Measurements from ENCODE around the gene DIAPH3.

DIAPH3 gene

DNA sequence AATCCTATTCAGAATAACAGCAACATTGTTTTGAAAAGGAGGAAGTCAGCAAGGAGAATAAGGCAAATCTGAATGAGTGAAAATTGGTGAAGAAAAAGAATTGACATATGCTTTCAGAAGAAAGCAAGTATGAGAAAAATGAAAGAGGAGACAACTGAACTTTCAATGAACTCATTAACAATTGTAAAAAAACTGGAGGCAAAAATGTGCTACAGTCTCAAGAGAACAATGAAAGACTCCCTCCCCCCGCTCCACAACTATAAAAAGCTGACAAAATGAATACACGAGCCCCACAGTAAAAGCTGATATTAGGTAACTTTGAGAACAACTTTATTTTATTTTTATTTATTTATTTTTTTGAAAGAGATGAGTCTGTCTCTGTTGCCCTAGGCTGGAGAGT, 373.1 kb downstream of the DIAPH3 start:
- DNase-seq (ENCODE audit: low read depth, low spot score) = no peak

DNA sequence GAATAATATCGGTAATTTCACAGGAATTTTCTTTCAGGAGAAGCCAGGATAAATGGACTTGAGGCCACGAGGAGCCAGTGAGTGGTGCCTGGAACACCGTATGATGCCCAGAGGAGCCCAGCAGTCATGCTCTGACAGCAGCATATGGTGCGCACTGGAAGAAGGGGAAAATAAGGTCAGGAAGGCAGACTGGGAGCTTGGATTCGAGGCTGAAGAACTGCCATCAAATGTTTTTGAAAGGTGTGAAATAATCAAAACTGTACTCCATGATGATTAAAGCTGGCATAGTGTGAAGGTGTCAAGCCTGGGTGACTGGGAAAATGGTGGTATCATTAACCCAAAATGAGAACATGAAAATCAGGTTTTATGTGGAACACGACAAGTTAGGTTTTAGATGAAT, 374.2 kb downstream of the DIAPH3 start:
- DNase-seq (ENCODE audit: low read depth, low spot score) = no peak

DNA sequence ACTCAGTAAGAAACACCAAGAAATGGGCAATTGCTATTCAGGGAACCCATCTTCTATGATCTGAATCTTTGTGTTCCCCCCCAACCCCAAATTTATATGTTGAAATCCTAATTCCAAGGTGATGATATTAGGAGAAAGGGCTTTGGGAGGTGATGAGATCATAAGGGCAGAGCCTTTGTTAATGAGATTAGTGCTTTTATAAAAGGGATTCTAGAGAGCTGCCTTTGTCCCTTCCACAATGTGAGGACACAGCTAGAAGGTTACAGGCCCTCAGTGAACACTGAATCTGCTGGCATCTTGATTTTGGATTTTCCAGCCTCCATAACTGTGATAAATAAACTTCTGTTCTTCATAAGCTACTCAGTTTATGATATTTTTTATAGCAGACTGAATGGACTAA, 376.0 kb downstream of the DIAPH3 start:
- no peak for DNase-seq (ENCODE audit: low read depth, low spot score)

DNA sequence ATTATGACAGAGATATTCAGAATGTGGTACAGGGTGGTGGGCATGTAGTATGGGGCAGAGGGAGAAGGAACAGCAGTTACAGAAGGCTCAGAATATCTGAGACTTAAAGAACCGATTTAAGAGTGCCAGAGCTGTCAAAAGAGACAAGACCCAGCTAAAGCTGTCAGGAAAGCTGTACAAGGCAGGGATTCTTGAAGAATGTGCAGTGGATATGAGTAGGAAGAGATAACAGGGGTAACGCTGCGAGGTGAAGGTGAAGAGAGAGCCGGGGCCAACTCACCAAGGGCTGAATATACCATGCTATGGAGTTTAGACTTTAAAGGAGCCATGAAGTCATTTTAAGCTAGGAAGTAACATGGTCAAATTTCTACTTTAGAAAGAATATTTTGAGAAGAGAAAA, 381.0 kb downstream of the DIAPH3 start:
- DNase-seq (ENCODE audit: low read depth, low spot score) = no peak

DNA sequence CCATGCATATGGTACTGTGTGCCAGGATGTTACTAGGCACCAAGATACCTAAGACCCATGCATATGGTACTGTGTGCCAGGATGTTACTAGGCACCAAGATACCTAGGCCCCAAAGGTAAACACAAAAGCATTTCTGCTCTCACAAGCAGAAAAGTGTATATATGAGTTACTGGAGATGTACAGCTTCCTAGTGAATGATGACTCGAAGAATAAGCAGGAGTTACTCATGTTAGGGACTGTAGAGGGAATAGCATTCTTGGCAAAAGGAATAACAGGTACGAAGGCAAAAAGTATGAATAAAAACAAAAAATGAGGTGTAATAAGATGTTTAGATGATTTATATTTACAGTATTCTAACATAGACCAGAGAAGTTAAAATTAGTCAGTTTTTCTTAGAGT, 383.7 kb downstream of the DIAPH3 start:
- DNase-seq (ENCODE audit: low read depth, low spot score) = no peak

DNA sequence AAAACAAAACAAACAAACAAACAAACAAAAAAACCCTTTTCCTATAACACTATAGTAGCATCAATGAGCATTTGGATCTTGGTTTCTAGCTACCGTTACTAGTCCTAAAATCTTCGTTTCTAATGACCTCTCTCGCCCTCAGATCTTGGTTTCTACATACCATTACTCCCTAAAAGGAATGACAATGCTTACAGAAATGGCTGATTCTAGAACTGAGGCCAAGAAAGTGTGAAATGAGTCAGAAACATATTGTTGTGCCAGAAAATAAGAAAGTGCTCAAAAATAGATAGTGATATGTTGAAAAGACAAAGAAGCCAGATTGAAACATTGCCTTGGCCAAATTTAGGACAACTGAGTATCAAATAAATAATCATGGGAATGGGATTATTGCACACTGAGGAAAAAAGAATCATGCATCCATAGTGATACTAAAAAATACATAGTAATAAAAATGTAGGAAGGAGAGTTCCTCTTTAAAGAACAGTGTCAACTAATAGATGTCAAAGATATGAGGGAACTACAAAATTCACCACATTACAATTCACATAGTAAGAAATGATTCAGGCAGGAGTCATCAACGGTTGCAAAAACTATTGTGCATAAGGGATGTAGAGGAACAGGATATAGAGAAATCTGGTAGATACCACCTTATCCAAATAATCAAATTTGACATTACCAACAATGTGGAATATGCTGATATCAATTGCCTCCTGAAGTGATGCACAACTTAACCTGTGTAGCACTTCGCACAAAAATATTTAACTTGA, 386.6 kb downstream of the DIAPH3 start:
- DNase-seq (ENCODE audit: low read depth, low spot score) = no peak

DNA sequence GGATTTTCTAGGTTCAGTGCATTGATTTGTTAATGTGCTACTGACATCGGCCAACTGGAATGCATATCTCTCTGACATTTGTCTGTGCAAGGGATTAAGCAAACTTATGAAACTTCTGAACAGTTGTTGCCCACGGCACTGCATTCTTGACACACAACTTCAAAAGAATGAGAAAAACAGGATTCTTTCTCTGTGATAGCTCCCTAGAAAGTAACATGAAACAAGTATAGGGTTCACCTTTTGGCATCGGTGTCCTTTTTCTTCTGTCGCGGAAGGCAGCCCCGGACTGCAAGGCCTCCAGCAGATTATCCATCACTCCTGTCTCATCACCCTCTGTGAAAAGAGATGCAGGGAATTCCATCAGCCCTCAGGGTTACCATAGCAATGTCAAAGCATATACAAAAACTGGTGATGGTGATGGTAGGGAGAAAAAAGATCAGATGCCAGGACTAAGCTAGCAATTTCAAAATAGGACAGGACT, 389.2 kb downstream of the DIAPH3 start:
- DNase-seq (ENCODE audit: low read depth, low spot score) = no peak

DNA sequence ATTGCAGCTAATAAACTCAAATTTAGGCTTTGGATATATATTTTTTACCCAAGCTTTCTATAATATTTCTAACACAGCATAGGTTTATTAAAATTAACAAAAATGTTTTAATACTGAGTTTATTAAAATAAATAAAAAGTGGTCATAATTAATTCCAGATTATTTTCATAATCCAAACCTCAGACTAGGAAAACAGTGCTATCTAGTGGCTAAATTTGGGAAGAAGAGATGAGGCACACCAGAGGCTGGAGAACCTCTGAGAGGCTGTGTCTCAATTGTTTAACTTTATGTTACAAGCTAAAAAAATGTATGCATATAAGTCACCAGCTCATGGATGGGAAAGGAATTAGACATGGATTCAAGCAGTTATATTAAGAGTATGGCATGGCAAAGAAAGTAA, 392.5 kb downstream of the DIAPH3 start:
- DNase-seq (ENCODE audit: low read depth, low spot score) = no peak

DNA sequence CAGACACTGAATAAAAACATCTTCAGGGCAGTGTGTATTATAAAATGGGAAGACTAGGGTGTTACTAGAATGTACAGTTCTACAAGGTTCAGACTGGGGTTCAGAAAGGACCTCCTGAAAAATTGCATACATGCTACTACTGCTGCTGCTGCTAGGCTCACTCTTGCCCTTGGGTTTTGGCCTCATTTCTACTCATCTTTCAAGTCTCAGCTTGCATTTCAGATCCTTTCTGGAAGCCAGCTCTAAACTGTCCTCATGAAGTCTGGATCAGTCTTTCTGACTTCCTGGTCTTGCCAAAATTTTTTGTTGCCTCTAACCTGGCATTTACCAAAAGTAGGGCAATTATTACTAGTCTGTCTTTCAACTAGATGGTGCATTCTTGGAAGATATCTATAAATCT, 393.3 kb downstream of the DIAPH3 start:
- DNase-seq (ENCODE audit: low read depth, low spot score) = no peak

DNA sequence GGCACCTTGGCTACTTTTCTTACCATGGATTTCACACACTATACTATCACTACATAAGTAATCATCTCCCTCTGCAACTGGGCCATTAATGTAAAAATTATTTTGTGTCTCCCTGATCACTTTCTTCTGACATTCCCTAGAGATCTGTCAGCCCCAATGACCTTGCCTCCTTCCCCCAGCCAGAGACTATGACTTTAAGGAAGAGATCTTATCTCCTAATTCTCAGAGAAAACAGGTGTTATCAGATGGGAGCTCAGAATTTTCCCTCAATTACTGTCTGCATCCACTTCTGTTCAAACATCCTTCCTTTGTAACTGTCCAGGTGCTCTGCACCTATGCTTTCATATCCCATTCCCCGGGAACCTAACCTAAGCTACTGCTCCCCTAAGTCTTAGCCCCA, 397.5 kb downstream of the DIAPH3 start:
- no peak for DNase-seq (ENCODE audit: low read depth, low spot score)

DNA sequence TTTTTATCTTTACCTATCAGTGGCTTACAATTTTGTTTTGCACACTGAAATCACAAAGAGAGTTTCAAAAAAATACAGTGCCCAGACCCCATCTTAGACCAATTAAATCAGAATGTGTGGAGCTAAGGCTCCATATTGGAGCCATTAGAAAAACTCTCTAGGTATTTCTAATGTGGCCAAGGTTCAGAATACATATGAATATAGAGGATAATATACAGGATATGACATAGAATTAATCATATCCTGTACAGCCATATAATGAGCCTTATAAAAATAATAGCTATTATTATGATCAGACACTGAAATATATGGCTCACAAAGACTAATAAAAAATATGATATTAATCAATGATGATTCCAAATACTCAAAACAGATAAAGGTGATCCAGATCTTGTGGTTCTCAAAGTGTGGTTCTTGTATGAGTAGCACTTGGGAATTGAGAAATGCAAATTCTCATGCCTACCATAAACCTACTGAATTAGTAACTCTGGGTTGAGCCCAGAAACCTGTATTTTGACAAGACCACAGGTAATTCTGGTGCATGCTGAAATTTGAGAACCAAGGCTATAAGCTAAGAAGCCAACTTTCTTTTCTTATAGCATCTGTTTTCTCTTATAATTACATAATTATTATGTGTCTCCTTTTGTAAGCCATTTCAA, 408.0 kb downstream of the DIAPH3 start:
- DNase-seq (ENCODE audit: low read depth, low spot score) = no peak

DNA sequence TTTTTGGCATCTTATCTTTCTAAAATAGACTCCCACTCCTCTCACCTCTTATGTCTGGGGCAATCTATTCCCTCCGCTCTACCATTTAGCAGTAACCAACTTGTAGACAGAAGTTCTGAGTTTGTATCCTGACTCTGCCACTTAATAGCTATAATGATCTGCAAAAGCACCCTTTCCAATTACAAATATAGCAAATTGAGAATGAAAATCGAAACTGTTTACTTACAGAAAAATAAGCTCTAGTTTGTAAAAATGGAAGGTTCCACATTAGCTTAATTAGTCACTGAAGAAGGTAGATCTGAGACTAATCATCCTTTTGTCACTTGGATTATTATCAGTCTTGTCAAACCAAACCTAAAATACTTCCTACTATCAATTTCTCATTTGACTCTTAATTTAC, 409.3 kb downstream of the DIAPH3 start:
- DNase-seq (ENCODE audit: low read depth, low spot score) = no peak

DNA sequence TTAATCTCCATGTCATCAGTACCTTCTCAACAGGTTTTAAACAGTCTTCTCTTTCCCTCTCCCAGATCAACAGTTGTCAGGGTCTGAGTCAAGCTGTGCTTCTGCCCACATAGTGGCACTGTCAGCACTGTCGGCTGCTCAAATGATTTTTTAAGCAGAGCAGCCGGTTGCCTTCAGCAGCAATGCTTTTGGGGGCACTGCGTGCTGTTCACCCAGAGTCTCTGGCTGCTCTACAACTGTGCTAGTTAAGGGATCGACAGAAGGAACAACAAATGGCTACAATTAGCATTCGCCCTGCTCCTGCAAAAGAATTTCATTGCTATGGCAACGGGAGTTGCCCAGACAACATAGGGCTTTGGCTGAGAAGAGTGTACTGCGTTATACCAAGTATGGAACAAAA, 412.9 kb downstream of the DIAPH3 start:
- peak; percentile 36 for DNase-seq (ENCODE audit: low read depth, low spot score)

DNA sequence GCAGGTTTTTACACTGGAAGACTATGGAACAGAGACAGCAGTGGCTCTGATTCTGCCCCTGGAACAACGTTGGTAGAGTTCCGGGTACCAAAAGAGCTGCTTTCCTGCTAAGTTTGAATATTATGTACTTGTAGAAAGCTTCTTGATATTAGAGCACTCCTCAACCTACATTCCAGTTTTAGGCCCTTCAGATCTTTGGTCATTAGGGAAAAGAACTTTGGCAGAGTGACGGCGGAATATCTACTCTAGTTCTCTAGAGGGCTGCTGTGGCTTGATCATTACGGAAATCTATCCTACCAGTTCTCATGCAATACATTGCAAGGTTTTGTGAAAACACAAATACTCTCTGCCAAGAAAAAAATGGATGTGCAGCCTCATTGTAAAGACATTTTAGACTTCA, 415.7 kb downstream of the DIAPH3 start:
- DNase-seq (ENCODE audit: low read depth, low spot score) = no peak

DNA sequence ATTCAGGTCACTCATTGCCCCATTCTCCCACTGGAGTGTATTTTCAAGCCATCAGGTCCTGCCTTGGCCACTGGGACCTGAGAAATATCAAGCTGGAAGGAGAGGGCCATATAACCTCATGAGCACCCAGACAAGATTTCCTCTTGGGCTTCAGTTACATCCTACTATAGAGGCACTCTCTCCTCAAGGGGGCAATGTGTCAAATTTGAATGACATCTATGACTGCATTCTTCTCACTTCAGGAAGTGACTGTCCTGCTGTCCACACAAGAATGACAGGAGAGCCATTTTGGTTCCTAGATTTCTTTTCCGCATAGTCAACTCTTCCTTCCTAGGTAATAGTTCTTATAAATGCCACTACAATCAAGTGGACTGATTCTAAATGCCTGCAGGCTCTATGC, 416.2 kb downstream of the DIAPH3 start:
- no peak for DNase-seq (ENCODE audit: low read depth, low spot score)

DNA sequence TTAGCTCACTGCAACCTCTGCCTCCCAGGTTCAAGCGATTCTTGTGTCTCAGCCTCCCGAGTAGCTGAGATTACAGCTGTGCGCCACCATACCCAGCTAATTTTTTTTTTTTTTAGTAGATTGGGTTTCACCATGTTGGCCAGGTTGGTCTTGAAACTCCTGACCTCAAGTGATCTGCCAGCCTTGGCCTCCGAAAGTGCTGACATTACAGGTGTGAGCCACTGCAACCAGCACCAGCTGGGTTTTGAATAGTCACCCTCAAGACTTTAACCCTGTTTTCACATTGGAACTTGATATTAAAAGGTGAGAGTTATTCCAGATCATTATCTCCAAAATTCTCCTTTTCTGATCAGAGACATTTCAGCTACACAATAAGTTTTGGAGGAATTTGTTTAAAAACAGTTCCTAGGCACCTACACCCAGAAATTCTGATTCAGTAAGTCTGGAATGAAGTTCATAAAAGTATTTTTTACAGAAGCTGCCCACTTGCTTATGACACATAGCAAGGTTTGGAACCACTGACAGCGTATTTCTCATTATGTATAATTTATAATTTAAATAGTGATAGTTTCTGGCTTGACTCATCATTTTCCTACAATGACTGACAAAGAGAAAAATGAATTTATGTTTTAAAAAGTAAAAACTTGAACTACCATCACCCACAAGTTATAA, 417.3 kb downstream of the DIAPH3 start:
- DNase-seq (ENCODE audit: low read depth, low spot score) = no peak

DNA sequence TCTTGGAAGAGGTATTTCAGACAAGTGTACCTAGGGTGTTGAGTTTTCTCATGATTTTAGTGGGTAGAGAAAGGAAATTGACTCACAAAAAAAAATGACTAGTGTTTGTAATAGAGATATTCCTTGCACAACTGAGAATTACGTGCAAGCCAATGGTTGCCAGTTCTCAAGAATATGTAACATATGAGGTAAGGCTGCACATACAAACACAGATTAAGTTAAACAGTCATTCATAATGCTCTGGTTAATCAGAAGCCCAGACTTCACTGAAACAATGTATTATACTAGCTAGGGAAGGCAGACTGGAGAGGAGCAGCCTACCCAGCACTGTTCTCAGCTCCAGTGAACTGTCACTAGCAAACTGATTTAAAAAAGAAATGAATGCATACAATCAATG, 418.3 kb downstream of the DIAPH3 start:
- DNase-seq (ENCODE audit: low read depth, low spot score) = no peak

DNA sequence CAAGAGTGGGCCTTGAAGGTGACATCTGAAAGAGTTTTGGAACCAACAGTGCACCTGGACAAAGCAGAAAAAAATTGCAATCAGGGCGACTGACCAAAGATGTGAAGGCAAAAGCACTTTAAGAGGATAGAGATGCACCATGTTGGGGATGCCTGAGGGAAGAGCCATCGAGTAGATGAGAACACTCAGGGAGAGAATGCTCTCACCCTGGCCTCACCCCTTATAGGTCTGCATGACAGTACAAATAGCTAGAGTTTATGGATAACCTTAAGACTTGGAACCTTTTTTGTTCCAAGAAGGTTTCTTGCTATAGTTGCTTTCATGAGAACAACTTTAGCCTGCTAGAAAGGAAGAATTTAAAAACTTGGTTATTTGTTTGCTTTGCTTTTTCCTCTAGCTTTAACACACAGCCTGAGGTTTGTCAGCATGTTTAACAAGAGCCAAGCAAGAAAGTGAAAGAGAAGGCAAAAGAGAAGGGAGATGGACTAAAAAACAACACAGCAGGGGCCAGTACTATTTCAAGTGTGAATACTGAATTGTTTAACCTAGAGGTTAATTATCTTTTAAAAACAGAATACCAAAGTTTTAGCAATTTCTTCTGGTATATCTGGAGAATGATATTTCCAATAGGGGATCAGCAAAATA, 418.9 kb downstream of the DIAPH3 start:
- no peak for DNase-seq (ENCODE audit: low read depth, low spot score)

DNA sequence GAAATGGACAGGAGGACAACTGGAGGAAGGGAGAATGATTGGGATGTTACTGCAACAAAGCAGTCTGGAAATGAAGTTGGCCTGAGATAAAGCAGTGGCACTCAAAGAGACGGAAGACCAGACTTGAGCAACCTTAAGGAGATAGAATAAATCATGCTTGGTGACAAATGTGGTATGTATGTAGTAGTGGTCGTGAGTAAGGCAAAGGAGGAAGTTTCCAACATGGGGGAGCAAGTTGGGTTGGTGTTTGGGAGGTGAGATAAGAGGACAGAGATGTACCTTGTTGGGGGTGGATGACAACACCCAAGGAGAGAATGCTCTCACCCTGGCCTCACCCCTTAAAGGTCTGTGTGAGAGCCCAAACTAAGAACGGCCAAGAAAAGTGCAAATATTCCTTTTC, 420.5 kb downstream of the DIAPH3 start:
- DNase-seq (ENCODE audit: low read depth, low spot score) = no peak

DNA sequence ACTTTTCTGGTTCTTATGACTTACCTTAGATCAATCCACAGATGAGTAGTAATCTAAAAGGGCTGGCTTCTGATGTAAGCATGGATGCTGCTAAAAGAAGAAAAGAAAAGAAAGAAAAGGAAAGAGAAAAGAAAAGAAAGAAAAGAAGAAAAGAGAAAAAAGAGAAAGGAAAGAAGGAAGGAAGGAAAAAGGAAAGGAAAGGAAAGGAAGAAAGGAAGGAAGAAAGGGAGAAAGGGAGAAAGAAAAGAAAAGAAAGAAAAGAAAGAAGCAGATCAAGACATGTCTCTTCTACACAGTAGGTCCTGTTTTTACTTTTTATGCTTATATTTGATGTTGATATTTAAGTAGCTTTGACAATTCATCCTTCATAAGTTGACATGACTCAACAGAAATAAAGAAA, 421.3 kb downstream of the DIAPH3 start:
- no peak for DNase-seq (ENCODE audit: low read depth, low spot score)

DNA sequence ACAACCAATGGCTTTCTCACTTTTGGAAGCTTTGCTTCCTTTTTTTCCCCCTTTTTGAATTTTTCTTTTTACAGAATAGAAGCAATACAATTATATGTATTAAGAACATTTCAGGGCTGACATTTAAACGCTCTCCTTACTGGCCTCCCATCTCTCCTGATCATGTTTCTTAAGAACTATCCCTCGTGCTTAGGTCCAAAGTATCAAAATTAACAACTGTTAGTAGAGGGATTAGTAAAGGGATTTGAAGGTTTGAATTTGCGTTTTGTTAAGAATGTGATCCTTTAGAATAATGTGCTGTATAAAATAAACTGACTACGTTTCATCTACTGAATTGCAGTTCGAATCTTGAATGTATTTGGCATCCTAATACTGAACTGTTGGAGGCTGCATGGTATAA, 424.8 kb downstream of the DIAPH3 start:
- DNase-seq (ENCODE audit: low read depth, low spot score) = no peak

DNA sequence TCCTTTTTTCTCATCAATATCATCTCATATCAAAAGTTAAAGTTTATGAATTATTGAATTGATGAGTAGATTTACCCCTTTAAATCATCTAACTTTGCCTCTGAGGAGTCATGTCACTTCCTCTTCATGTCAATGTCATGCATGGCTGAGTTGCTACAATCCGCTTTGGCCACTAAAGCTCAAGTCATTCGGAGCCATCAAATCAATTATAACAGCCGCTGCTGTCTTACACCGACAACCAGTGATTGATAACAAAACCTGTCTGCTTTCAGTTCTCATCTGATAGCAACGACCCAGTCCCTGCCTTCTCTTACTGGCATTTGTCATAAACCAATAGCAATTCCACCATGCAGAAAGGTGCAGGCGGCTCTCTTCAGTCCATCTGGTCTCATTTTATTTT, 429.3 kb downstream of the DIAPH3 start:
- no peak for DNase-seq (ENCODE audit: low read depth, low spot score)

Measured in brain pericyte (primary cell).